DND-41 (cell line): Measurements from ENCODE around the gene VPS13C.

Source experiments
- ATAC-seq: fragments of 200-7000 bp; cut with Tn5 transposase; 3 replicates; pipeline ENCODE4 v1.9.1; 2021; ENCODE audit warnings: low read depth; ENCODE audit not compliant: insufficient read depth
- DNase-seq: peaks from one replicate; pipeline ENCODE4 v3.0.0-alpha.2; 2020
- H2AFZ ChIP-seq: 2 replicates; pipeline ENCODE4 v1.6.0; 2012; ENCODE audit warnings: low read depth, low read length
- H3K27ac ChIP-seq: 2 replicates; pipeline ENCODE4 v1.5.1; 2012; ENCODE audit warnings: low read length, inconsistent platforms
- H3K27me3 ChIP-seq: fragments of 200-600 bp; sonication (generic); 2 replicates; pipeline ENCODE4 v1.6.0; 2012; ENCODE audit warnings: low read length, mild to moderate bottlenecking, inconsistent platforms; ENCODE audit not compliant: insufficient read depth, poor library complexity
- H3K36me3 ChIP-seq: 2 replicates; pipeline ENCODE4 v1.5.1; 2012; ENCODE audit warnings: low read length, inconsistent platforms; ENCODE audit not compliant: insufficient read depth
- H3K4me1 ChIP-seq: 2 replicates; pipeline ENCODE4 v1.5.1; 2012; ENCODE audit warnings: mild to moderate bottlenecking, low read length; ENCODE audit not compliant: insufficient read depth
- H3K4me2 ChIP-seq: 2 replicates; pipeline ENCODE4 v1.6.0; 2012; ENCODE audit warnings: mild to moderate bottlenecking, moderate library complexity, low read length, inconsistent platforms; ENCODE audit not compliant: insufficient read depth
- H3K4me3 ChIP-seq, 2 experiments: fragments of 200-600 bp in 1 of 2; shearing (Covaris generic) in 1 of 2; 2 replicates each; pipeline ENCODE4 v1.5.1; 2012 to 2016; ENCODE audit warnings: inconsistent platforms in 2 of 2, low read length in 2 of 2, mild to moderate bottlenecking in 2 of 2, low read depth in 1 of 2, moderate library complexity in 1 of 2
- H3K79me2 ChIP-seq: 2 replicates; pipeline ENCODE4 v1.6.0; 2012; ENCODE audit warnings: low read length, inconsistent platforms; ENCODE audit not compliant: insufficient read depth
- H3K9ac ChIP-seq: 2 replicates; pipeline ENCODE4 v1.6.0; 2012; ENCODE audit warnings: low read depth, mild to moderate bottlenecking, inconsistent platforms, low read length, moderate library complexity
- H3K9me3 ChIP-seq: 2 replicates; pipeline ENCODE4 v1.5.1; 2012; ENCODE audit warnings: low read length, moderate library complexity, mild to moderate bottlenecking, inconsistent platforms; ENCODE audit not compliant: insufficient read depth, severe bottlenecking
- H4K20me1 ChIP-seq: 2 replicates; pipeline ENCODE4 v1.6.0; 2012; ENCODE audit warnings: low read length; ENCODE audit not compliant: insufficient read depth
- EZH2 ChIP-seq: IDR thresholded peaks from 3 replicates; pipeline ENCODE4 v1.6.1; 2012; ENCODE audit warnings: borderline replicate concordance, low read depth, mild to moderate bottlenecking, moderate library complexity, low read length, inconsistent platforms; ENCODE audit not compliant: severe bottlenecking
- TF ChIP-seq, protein P1 (sequence below): IDR thresholded peaks from 2 replicates; pipeline ENCODE4 v1.5.1; 2012; ENCODE audit warnings: borderline replicate concordance, low read length, moderate library complexity, mild to moderate bottlenecking; ENCODE audit not compliant: poor library complexity, severe bottlenecking; ENCODE audit errors: extremely low read depth

Gene VPS13C

GRCh38 chr15:62104401-62104800 is 44.2 kb upstream of the VPS13C start:
- no peaks in the 10 kb centered on the region for H3K36me3 ChIP-seq
- H3K4me2 ChIP-seq = no peak overlapping the region
- no peaks in the 10 kb centered on the region for H3K9me3 ChIP-seq
- DNase-seq (no peak), ATAC-seq (no peak)
- H3K79me2 ChIP-seq = no peaks in the 10 kb centered on the region
- no peaks in the 10 kb centered on the region for H3K27me3 ChIP-seq
- TF ChIP-seq, protein P1, sequence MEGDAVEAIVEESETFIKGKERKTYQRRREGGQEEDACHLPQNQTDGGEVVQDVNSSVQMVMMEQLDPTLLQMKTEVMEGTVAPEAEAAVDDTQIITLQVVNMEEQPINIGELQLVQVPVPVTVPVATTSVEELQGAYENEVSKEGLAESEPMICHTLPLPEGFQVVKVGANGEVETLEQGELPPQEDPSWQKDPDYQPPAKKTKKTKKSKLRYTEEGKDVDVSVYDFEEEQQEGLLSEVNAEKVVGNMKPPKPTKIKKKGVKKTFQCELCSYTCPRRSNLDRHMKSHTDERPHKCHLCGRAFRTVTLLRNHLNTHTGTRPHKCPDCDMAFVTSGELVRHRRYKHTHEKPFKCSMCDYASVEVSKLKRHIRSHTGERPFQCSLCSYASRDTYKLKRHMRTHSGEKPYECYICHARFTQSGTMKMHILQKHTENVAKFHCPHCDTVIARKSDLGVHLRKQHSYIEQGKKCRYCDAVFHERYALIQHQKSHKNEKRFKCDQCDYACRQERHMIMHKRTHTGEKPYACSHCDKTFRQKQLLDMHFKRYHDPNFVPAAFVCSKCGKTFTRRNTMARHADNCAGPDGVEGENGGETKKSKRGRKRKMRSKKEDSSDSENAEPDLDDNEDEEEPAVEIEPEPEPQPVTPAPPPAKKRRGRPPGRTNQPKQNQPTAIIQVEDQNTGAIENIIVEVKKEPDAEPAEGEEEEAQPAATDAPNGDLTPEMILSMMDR = no peak
- no peak for TF ChIP-seq EZH2
- no peak overlapping the region for H3K9ac ChIP-seq
- no peak overlapping the region for H2AFZ ChIP-seq
- H3K4me3 ChIP-seq = no peak overlapping the region
- H3K27ac ChIP-seq = no peak overlapping the region
- no peaks in the 10 kb centered on the region for H3K4me1 ChIP-seq
- H4K20me1 ChIP-seq = no peaks in the 10 kb centered on the region

GRCh38 chr15:62103431-62103830 is 43.2 kb upstream of the VPS13C start:
- H3K36me3 ChIP-seq = no peaks in the 10 kb centered on the region
- H3K4me1 ChIP-seq = no peaks in the 10 kb centered on the region
- H3K4me3 ChIP-seq = no peak overlapping the region
- H3K9ac ChIP-seq = no peak overlapping the region
- no peaks in the 10 kb centered on the region for H3K27me3 ChIP-seq
- no peak overlapping the region for H3K27ac ChIP-seq
- TF ChIP-seq, protein P1 = no peak
- TF ChIP-seq EZH2 = no peak
- H3K4me2 ChIP-seq = no peak overlapping the region
- no peak for ATAC-seq
- H4K20me1 ChIP-seq = no peaks in the 10 kb centered on the region
- H2AFZ ChIP-seq = no peak overlapping the region
- no peaks in the 10 kb centered on the region for H3K9me3 ChIP-seq
- H3K79me2 ChIP-seq = no peaks in the 10 kb centered on the region
- DNase-seq = no peak

DNA sequence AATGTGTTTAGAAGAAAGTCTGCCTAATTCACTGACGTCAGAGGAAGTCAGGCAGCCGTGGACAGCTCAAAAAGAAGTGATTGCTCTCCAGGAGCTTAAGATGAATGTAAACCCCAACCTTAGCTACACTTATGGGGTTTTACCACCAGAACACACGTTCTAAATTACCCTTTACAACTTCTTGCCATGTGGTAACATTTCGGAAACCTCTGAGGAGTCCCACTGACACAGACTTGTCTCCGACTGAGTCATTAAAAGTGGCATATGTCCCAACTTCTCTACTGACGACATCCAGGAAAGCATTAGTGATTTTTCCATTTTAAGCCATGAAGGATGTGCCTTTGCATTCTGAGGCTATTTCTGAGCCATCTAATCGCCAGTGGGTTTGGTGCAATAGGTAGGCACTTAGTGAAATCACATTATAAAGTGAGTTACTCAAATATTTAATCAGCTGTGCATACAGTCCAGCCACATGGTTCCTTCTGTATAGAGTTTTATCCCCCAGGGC is 38.9 kb upstream of the VPS13C start:
- Histone ChIP-seq H4K20me1 (no peaks in the 10 kb centered on the region), H3K4me1 (no peaks in the 10 kb centered on the region), H3K9ac (no peak overlapping the region), H3K79me2 (no peaks in the 10 kb centered on the region), H3K4me2 (no peak overlapping the region), H3K27ac (no peak overlapping the region), H3K27me3 (no peaks in the 10 kb centered on the region), H2AFZ (no peak overlapping the region), H3K36me3 (no peaks in the 10 kb centered on the region), H3K4me3 (no peak overlapping the region), H3K9me3 (no peaks in the 10 kb centered on the region)
- TF ChIP-seq EZH2 = no peak
- TF ChIP-seq, protein P1 = no peak
- ATAC-seq = no peak
- DNase-seq = no peak

DNA sequence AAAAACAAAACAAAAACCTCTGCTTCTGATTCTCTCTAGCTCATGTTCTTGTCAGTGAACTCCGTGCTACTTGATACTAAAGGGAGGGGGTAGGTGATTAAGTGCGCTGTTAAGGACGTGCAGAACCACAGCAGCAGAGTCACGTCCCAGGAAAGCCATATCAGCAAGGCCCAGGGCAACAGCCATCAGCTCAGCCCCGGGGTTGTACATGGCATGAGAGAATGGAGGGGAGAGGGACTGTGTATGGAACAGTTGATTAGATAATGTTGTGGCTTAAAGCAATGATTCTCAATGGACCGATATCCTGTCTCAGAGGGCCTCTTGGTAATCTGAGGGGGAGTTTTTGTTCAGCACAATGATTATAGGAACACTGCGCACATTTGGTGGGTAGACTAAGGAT is 34.1 kb upstream of the VPS13C start:
- no peak overlapping the region for H2AFZ ChIP-seq
- ATAC-seq (no peak), DNase-seq (no peak)
- TF ChIP-seq, protein P1 = no peak
- TF ChIP-seq EZH2 = no peak
- no peak overlapping the region for H3K27ac ChIP-seq
- H3K4me2 ChIP-seq = no peak overlapping the region
- H3K79me2 ChIP-seq = no peaks in the 10 kb centered on the region
- H4K20me1 ChIP-seq = no peaks in the 10 kb centered on the region
- H3K4me1 ChIP-seq = no peaks in the 10 kb centered on the region
- H3K27me3 ChIP-seq = no peaks in the 10 kb centered on the region
- no peaks in the 10 kb centered on the region for H3K36me3 ChIP-seq
- no peak overlapping the region for H3K4me3 ChIP-seq
- H3K9ac ChIP-seq = no peak overlapping the region
- no peaks in the 10 kb centered on the region for H3K9me3 ChIP-seq
